GM19467 (cell line): ENCODE results near the gene DNASE1L2.
A peak's percentile ranks its signal among the peaks of the same experiment; 100 is the strongest.

ENCODE experiments used
- ATAC-seq: cut with Tn5 transposase; IDR thresholded peaks from one replicate; pipeline ENCODE4 v1.9.1; 2021; ENCODE audit warnings: mild to moderate bottlenecking, moderate library complexity; ENCODE audit not compliant: unreplicated experiment

The DNASE1L2 gene

DNA sequence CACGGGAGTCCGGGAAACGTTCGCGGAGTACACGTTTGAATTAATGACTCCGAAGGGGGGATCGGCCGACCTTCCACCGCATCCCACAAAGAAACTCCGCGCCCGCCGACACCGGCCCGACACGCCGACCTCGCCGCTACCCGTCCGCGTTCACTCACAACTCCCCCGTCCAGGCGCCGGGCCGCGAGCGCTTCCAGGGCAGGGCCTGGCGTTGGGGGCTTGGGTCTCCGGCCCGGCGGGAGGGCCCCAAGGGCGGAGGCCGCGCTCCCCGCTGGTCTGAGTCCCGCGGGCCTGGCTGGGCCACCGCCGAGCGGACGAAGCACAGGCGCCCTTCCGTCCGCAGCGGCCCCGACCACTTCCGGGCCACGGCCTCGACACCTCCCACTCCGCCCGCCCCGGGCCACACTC lies 31.3 kb downstream of the DNASE1L2 start:
- peak; percentile 65 for ATAC-seq

DNA sequence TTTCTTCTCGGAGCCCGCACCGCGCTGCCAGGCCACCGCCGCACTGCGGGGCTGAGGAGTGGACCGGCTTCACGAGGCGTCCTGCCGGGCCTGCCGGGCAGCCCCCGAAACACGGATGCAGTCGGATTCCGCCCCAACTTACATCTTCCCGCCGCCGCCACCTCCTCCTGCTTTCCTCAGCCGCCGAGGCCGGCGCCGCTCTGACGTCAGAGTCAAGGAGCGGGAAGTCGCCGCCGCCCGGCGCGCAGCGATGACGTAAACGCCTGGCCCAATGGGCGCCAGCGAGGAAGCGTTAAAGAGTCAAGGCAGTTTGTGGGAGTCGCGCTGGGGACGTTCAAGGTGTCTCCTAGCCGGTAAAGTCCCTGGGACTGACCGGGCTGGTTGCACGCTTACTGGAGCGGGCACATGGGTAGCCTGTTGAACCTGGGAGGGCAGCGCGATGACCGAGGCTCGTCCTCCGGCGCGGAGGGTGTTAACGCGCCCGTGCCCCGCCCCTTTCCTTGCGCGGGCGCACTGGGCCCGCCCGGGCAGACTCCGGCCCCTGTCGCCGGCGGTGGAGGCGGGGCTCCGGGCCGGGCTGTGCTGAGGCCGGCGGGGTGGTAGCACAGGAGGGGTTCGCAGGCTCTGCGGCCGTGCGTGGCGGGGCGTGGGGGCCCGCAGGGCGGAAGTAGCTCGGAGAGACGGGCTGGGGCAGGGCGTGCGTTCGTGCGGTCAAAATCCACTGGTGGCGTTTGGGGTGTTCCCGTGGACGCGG lies 31.8 kb downstream of the DNASE1L2 start, which contains the start of gene RNPS1:
Gene RNPS1 (minus strand): TSS at position 214 of the 754 bp plus-strand sequence. CDS start 3,483 bp downstream, outside the sequence.
- ATAC-seq, result peak; percentile 56

DNA sequence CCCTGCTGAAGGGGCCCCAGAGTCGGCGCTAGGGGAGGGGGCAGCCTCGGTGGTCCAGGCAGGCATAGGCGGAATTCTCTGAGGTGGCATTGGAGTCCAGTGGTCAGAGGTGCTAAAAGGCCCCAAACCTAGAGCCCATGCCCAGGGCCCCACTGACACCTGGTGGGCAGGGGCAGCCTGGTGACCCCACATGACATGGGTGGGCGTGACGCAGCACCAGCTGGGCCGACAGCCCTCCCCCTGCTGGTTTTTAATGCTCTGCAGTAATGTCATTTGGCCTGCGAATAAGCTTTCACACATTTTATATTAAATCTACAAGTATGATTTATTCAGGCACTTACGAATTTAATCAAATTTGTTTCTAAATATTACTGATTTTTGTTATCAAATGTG lies 33.8 kb downstream of the DNASE1L2 start:
- no peak for ATAC-seq

DNA sequence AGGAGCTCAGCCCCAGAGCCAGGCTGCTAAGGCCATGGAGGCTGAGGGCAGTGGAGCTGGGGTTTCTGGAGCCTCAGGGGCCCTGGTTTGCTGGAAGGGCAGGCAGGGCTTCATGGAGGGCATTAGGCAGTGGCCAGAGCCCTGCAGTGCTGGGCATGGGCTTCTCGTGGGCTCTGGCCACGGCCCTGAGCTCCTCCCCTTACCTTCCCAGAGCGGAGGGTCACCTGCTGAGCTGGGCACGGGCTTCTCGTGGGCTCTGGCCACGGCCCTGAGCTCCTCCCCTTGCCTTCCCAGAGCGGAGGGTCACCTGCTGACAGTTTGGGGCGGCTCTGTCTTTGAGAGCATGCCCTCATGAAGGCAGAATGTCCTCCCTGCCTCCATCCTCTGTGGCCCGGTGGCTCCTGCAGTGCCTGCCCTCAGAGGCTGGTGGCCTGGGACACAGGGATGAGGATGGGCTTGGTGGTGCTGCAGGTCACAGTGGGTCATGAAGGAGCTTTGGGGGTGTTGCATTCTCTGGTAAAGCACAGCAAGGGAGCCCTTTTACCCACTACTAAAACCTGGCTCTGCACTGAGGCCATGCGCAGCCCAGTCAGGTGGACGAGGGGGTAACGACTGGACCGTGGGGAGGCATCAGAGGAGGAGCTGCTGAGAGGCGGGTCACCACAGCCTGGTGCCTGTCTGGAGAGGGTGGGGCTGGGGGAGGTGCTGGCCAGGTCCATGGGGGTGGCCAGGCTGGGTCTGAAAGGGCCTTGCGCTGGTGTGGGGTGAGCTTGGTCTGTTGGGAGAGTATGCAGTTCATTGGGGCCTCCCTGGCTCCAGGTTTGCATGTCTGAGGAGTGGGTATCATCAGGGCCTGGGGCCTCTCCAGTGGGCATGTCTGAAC lies 34.6 kb downstream of the DNASE1L2 start:
- ATAC-seq, result no peak

DNA sequence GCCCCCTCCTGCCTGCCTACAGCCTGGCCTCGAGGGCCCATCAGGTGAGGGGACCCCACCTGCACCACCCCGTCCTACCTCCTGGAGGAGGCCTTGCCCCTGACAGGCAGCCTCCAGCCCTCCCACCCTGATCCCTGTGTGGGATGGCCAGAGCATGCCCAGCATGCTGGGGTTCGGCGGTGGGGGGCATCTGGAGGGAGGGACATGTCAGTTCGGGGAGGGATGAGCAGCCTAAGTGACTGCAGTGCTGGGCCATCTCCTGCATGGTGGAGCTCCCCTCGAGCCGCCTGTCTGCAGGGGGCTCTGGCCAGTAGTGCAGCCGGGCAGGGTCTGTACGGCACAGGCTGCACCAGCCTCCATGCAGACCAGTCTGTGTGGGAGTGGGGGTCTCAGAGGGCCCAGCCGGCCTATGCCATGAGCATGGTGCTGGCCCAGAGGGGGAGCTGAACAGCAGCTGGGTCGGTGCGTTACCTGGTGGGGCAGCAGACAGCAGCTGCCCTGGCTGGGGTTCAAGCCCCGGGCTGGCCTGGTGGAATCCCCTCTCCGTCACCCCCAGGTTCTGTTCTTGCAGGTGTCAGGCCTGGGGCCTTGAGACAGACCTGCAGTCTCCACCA lies 35.7 kb downstream of the DNASE1L2 start:
- no peak for ATAC-seq

DNA sequence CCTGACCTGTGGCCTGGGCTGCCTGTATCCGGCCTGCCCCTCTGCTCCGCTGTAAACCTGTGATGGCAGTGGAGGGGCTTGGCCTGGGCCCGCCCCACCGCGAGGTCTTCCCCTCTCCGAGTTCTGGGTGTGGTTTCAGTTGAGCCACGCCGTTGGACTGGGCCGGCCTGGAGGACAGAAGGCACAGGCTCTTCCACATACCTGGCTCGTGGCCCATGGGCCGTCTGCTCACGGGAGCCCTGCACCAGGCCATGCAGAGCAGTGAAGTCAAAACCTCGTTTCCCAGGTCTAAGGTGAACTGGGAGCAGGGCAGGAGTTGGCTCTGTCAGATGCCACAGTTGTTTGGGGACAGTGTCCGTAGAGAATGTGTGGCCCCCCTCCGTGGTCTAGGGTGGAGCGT lies 37.2 kb downstream of the DNASE1L2 start:
- ATAC-seq, result no peak

DNA sequence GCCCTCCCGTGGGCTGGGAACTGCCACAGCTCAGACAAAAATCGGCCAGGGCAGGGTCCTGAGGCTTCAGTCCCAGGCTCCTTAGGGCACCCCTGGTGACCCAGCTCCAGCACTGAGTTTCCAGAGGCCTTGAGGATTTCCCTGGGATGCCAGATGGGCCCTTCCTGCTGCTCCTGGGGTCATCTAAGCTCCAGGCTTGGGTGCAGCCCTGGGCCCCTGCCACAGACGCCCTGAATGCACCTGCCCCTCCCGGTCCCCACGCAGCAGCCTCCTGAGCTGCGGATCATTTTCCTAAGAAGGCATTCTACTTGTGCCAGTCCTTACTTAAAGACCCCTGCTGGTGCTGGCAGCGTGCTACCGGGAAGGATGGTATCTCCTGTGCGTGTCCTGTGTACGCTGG lies 37.7 kb downstream of the DNASE1L2 start:
- ATAC-seq, result no peak

DNA sequence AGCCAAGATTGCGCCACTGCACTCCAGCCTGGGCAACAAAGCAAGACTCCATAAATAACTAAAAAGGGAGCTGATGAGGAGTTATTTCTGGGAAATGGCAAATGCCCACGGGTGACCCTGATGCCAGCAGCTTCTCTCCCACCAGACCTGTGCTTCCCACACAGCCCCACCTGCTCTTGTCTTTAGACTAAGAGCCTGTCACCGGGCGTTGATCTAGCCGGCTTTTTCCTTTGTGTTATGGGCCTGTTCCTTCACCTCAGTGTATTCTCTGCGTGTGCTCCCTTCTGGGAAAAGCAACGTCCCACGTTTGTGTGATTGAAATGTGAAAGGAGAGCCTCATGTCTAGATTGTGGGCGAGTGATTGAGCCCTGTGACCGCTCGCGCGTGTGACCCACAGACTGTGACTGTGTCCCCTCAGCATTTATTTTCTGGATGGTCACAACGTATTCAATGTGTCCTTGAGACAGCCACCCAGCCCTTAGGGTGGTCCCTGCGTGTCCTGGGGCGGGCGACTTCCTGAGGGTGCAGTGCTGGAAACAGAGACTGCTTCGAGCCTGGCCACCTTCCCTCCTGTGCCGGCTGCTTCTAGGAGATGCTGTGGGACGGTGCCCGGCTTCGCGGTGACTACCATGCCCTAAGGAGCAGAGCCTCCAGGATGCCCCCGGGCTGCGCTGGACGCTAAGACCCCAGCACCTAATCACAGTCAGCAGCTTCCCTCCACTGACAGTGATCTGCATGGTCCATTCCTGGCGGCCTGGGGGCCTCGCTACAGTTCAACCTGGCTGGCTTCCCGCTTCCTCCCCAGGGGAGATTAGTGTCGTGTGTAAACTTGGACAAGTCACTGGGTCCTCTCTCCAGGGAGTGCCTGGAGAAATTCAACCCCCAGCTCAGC lies 39.5 kb downstream of the DNASE1L2 start:
- no peak for ATAC-seq

DNA sequence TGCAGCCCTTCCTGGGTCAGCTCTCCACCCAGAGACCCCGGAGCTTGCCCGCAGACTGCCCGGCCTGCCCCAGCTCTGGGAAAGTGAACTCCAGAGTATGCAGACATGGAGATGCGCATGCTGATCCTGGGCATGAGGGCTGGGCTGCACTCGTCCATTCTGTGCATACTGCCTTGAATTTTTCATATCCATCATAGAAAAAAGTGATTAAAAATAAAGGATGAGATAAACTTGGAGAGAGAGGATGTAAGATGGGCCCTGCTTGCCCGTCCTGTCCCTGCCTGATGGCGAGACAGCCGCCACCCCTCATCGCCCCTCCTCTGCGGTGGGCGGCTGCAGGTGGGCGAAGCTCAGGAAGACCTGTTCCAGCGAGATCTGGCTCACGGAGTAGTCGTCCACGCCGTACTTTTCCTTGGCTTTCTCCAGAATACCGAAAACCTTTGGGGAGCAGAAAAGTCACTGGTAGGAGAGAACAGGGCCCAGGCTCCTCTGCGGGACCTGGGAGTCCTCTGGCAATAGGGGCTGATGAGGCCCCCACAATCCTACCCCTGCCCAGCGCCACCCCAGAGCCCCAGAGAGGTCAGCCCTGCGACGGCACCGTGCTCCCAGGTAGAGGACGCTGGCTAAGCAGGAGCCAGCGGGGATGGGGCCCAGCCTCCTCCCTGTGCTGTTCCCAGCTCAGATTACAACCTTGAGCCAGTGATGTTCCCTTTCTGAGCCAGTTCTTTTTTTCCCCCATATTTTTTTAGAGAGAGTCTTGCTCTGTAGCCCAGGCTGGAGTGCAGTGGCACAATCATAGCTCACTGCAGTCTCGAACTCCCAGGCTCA lies 40.3 kb downstream of the DNASE1L2 start:
- no peak for ATAC-seq

DNA sequence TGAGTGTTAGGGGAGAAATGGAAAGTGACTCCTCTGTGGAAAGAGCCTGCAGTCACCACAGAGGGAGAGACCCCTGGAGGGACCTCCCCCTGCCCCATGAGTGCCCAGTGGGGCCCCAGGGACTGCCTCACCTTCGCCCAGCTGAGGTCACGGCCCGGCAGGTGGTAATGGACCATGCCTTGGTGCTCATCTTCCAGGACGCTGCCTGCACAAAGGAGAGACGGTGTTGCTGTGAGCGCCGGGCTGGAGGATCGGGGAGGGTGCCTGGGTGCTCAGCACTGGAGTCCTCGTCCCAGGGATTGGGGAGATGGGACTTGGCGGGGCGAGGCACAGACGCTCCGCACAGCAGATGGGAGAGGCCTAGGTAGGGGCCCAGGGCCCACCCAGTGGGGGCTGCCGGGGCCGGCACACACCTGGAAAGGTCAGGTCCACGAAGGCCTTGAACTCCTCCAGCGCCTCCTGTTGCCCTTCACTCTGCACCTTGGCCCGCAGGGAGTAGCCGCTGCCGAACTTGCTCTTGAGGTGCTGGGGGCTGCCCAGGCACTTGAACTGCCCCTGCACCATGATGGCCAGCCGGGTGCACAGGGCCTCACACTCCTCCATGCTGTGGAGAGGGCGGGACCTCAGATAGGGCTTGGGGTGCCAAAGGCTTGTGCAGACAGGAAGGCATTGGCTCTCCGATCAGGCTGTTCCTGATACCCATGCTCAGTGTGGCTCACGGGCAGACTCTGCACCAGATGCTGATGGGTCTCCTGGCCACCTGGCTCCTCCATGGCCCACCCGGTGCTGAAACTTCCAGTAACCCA lies 41.4 kb downstream of the DNASE1L2 start:
- ATAC-seq, result no peak

DNA sequence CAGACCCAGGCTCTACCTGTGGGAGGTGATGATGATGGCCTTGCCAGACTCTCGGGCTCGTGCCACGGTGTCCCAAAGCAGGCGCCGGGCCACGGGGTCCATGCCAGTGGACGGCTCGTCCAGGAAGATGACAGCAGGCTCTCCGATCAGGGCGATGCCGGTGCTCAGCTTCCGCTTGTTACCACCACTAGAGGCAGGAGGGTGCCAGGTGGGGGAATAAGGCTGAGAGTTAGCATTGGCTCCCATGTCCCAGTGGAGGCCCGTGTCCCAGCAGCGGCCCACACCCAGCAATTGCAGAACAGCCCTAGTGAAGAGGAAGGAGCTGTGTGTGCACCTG lies 42.0 kb downstream of the DNASE1L2 start:
- ATAC-seq, result no peak

DNA sequence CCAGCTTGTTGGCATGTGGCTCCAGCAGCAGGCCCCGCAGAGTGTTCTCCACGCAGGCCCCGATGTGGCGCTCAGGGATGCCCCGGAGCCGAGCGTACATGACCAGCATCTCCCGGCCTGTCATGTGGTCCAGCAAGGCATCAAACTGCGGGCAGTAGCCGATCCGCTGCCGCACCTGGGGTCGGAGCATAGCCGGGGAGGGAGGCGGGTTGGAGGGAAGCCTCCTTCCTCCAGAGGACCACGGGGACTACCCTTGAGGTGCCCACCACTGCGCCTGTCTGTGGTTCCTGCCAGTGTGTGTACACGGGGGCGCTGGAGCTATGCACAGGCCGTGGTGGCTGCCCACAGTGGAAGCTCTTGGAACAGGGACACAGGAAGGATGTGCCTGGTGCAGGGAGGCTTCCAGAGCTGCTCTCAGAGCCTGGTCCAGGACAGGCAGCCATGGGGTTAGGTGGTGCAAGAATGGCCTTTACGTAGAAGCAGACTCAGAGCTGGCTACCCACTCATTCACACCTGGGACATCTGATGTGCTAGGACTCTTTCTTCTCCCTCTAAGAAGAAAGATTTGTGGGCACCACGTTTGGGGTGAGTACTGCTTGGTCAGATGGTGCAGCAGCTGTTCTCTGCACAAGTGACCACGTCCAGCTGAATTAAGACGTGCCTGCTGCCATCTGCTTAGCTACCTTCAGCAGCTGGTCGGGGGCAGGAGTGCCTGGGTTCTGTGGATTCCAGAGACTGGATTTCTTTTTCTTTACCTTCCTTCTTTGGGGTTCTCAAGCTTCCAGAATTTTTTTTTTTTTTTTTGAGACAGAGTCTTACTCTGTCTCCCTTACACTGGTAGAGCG lies 42.9 kb downstream of the DNASE1L2 start:
- no peak for ATAC-seq

DNA sequence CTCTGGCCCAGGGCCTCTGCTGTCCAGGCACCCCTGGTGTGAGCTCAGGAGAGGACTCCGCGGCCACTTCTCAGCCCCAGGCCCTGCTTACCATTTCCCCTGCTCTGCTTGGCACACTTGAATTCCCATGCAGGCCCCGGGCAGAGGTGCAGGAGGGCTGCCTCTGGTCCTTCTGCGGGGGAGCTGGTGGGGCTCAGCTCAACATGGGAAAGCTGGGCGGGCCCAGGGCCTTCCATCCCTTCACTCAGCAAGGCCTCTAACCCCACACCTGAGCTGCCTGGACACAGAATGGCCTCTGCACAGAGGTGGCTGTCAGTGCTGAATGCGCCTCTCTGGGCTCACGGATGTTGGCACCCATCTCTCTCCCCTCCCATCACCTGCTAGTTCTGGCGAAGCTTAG lies 44.2 kb downstream of the DNASE1L2 start:
- no peak for ATAC-seq

DNA sequence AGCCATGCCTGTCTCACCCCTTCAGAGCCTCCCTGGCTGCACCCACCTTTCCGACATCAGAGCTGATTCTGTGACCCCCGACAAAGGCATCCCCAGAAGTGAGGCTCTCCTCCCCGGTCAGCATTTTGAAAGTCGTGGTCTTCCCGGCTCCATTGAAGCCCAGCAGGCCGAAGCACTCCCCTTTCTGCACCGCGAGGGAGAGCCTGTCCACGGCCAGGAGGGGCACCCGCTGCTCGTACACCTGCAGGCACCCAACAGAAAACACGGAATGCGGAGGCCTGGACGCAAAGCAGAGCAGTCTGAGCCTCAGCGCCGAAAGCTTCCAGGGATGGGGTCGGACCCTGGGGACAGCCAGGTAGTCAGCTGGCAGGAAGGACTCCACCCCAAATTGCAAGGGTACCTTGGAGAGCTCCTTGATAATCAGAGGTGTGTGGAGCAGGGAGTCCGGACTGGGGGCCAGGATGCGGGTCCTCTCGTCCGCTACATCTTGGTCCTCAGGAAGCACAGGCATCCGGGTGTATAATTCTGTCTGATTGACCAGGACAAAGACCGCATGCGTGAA lies 44.8 kb downstream of the DNASE1L2 start:
- no peak for ATAC-seq

DNA sequence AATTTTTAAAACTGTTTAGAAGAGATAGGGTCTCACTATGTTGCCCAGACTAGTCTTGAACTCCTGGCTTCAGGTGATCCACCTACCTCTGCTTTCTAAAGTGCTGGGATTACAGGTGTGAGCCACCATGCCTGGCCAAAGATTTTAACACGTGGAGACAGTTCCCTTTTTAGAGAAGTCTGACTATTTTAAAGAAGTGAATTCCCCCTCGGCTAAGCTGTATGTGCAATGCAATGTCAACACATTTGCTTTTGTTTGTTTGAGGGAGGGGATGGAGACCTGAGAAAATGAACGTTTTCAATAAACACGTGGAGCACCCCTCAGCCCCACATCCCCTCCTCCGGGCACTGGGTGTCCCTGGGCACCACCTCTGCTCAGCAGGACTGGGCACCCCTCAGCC lies 46.0 kb downstream of the DNASE1L2 start:
- no peak for ATAC-seq

DNA sequence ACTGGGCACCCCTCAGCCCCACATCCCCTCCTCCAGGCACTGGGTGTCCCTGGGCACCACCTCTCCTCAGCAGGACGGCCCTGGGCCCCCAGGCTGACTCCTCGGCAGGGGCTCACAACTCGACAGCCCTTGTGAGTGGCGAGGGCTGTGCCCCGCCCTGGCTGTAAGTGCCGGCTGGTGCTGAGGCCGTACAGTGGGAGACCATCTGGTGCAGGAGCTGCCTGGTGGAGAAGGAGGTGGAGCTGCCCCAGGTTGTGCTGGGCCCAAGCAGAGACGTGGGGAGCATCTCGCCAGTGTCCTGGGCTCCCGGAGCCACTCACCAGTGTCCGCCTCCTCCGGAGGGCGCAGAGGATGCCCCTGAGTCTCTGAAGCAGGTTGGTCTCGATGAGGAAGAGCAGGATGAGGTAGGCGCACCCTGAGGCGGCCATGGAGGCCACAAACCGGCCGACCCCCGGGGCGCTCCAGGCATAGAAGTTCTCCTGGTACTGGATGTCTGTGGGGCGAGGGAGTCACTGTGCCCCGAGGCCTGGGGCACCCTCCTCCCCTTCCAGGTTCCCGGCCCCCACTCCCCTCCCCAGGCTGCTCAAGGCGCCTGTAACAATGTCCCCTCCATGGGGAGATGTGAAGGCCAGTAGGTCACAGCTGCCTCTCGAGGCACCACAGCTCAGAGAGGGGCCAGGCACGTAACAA lies 46.8 kb downstream of the DNASE1L2 start:
- no peak for ATAC-seq
